ENCODE data around the gene SARDH.

SARDH gene

DNA sequence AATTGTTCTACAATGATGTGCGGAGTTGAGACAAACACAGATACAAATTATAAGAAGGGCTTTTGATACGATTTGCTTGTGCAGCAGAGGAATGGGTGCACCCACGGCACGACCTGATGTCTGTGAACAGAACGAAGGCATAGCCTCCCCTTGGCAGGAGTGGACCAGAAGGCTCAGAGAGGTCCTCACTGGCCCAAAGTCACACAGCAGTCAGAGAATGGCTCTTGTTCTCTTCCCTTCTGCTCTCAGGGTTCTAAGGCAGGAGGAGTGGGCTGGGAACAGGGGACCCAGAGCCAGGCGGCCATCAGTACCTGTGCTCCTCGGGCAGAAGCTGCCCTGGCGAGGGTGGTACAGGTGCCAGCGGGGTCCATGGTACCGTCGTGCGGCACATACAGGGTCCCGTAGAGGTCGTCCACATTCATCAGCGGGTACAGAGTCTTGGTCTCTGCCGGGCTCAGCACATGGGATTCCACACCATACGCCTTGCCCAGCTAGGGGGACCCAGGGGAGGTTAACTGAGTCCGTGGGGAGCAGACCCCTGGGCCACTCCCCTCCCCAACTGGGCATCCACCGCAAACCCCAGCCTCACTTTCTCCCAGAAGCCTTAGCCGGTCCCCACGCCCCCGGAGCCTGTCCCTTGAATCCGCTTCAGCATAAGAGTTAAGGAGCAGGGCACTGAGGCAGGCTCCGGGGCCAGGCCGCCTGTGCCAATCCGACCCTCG, 7.0 kb downstream of the SARDH start:
- TF ChIP-seq, protein P1, sequence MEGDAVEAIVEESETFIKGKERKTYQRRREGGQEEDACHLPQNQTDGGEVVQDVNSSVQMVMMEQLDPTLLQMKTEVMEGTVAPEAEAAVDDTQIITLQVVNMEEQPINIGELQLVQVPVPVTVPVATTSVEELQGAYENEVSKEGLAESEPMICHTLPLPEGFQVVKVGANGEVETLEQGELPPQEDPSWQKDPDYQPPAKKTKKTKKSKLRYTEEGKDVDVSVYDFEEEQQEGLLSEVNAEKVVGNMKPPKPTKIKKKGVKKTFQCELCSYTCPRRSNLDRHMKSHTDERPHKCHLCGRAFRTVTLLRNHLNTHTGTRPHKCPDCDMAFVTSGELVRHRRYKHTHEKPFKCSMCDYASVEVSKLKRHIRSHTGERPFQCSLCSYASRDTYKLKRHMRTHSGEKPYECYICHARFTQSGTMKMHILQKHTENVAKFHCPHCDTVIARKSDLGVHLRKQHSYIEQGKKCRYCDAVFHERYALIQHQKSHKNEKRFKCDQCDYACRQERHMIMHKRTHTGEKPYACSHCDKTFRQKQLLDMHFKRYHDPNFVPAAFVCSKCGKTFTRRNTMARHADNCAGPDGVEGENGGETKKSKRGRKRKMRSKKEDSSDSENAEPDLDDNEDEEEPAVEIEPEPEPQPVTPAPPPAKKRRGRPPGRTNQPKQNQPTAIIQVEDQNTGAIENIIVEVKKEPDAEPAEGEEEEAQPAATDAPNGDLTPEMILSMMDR (IDR thresholded peaks at IDR 0.05; ENCODE audit: insufficient read depth, low read depth, low read length, missing control alignments): no peak
- no peak for DNase-seq (ENCODE audit: low read depth)
- H3K4me3 ChIP-seq (ENCODE audit: low read depth, low read length): no peak overlapping the region

DNA sequence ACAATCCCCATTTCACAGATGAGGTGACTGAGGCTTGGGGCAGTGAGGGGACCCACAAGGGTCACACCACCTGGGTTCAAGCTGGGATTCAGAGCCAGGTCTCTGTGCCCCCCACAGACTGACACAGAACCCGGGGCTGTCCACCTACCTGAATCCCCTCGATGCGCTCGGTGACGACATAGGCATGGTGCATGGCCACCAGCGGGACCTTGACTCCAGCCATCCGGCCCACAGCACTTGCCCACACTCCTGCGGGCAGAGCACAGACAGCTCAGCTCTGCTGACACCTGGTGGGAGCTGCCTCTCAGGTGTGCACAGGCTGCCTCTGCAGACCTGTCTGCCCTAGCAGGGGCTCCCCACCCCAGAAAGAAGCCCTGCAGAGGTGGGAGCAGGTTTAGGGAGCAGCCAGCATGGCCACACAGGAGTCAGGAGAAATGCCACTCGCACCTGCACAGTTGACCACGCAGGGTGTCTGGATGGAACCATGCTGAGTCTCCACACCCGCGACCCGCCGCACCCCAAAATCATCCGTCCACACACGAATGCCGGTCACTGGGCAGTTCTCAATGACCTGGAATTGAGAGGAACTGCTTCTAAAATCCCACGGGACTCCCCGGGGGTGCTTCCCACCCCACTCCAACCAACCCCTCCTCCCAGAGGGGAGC, 8.4 kb downstream of the SARDH start:
- DNase-seq (ENCODE audit: low read depth): no peak
- H3K4me3 ChIP-seq (ENCODE audit: low read depth, low read length): no peak overlapping the region
- TF ChIP-seq, protein P1 (IDR thresholded peaks at IDR 0.05; ENCODE audit: insufficient read depth, low read depth, low read length, missing control alignments): no peak

DNA sequence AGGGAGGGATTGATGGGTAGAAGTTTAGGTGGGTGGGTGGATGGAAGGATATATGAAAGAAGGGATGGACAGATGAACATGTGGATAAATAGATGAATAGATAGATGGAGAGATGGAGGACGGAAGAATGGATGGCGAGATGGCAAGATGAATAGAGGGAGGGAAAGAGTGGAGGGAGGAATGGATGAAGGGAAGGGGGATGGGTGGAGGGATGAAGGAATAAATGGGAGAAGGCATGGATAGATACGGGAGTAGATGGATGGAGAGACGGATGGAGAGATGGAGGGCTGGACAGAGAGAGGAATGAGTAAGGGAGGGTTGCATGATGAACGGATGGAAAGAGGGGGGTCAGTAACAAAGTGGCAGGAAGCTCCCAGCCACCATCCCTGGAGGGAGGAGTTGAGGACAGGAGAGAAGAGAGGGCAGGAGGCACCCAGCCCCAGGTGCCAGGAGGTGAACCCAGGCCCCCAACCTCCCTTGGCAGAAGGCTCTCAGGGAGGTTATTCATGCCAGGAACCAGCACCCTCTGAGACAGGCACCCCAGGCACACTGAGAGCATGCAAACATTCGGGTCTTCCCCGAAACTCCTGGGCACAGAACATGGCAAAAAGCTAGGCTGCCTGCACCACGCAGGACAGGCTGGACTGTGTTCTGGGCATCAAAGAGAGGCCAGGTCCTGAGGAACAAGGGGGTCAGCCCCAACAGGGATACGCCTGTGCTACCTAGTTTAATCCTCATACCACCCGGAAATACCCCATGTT, 9.1 kb downstream of the SARDH start:
- TF ChIP-seq, protein P1 (IDR thresholded peaks at IDR 0.05; ENCODE audit: insufficient read depth, low read depth, low read length, missing control alignments): no peak
- no peak overlapping the region for H3K4me3 ChIP-seq (ENCODE audit: low read depth, low read length)
- no peak for DNase-seq (ENCODE audit: low read depth)

DNA sequence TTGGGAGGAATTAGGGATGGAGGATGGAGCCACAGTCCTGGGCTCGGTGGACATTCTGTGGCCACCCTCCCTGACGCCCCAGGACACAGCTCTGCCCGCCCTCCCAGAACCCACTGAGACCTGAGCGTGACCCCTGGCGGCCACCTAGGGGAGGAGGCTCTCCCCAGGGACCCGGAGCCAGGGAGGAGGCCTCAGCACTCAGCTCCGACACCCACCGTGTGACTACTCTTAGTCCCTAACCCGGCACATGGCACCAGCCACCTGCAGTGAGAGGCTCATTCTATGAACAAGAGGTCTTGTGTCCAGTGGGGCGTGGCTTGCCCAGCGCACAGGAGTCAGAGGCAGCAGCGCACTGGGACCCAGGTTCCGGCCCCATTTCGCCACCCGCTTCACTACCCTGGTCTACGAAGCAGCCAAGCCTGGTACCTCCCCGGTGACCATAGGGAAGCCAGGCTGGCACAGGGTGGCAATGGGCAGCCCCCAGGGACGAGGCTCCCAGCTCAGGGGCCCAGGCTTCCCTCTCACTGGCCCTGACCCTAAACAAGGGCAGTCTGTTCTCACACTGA, 10.2 kb downstream of the SARDH start:
- no peak for DNase-seq (ENCODE audit: low read depth)
- H3K4me3 ChIP-seq (ENCODE audit: low read depth, low read length): no peak overlapping the region
- TF ChIP-seq, protein P1 (IDR thresholded peaks at IDR 0.05; ENCODE audit: insufficient read depth, low read depth, low read length, missing control alignments): no peak

DNA sequence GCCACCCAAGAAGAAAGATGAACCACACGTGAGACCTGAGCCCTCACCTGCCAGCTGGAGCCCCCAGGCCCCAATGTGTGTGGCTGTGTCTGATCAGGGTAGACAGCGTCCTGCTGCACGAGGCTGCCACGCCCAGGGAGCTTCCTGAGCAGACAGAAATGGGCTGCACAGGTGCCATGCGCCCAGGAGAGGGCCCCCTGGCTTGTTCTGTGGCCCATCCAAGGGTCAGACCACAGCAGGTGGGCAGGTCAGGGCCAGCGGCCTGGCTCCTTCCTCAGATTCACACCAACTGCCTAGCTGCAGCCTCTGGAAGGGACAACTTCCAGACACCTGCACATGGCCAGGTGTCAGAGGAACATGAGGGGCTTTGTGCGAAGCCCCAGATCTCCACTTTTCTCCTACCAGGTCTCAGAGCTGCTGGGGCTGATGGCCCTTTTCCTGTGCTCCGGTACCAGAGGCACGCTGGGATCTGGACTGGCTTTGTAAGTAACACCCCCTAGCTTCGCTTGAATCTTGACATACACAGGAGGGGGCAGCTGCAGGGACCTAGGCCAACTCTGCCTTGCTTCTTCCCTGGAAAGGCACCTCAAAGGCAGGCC, 10.8 kb downstream of the SARDH start:
- H3K4me3 ChIP-seq (ENCODE audit: low read depth, low read length): no peak overlapping the region
- TF ChIP-seq, protein P1 (IDR thresholded peaks at IDR 0.05; ENCODE audit: insufficient read depth, low read depth, low read length, missing control alignments): peak; percentile 7
- no peak for DNase-seq (ENCODE audit: low read depth)

DNA sequence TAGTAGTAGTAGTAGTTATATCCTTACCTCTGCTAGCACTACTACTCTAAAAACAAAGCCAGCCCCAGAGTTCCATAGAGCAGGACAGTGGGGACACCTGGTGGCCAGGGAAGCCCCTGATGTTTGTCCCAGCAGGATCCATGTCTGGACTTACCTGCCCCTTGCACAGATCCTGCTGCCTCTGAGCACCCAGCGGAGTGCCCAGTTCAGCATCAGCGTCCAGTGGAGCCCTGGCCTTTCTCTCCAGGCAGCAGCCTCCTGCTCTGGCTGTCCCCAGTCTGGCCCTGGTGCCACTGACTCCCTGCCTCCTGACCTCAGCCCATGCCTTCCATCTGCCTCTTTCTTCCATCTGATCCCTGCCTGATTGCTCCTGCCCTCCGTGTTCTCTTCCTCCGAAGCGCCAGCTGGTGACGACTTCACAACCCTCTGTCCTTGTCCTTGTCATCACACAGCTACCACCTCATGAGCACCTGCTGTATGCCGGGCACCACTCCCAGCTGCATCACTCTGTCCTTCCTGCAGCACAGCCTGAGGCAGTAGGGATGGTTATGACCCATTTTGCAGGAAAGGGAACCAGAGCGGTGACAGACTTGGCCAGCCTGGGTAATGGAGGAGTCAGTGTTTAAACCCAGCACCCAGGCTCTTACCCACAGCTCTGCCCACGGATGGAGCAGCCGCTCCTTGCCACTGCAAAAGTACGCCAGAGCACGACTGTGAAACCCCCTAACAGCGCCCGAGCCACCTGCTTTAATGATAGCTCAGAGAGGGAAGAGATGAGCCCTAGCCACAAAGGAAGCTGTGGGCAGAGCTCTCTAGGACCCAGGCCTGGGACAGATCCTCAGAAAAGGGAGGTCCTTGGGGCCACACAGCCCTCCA, 11.5 kb downstream of the SARDH start:
- H3K4me3 ChIP-seq (ENCODE audit: low read depth, low read length): no peak overlapping the region
- TF ChIP-seq, protein P1 (IDR thresholded peaks at IDR 0.05; ENCODE audit: insufficient read depth, low read depth, low read length, missing control alignments): peak; percentile 39
- peak; percentile 39 for DNase-seq (ENCODE audit: low read depth)

Measured in GM12865 (cell line).